NCI-H2029 (cell line): Measurements from ENCODE around the gene PDZD2.

Experiments used
- DNase-seq: peaks from one replicate; lab custom pipeline; 2025; lab: John Stamatoyannopoulos, UW

PDZD2 gene

GRCh38 chr5:31981361-31981945, 342.5 kb downstream of the PDZD2 start:
- DNase-seq, result no peak

GRCh38 chr5:31982027-31982426, 343.1 kb downstream of the PDZD2 start:
- DNase-seq, result no peak

GRCh38 chr5:31982621-31983020, 343.7 kb downstream of the PDZD2 start:
- DNase-seq, result no peak

GRCh38 chr5:31983851-31984250, 344.9 kb downstream of the PDZD2 start:
- DNase-seq, result no peak

- DNase-seq, result no peak
These were observed 345.8 kb downstream of the PDZD2 start for GRCh38 chr5:31984691-31985090.

GRCh38 chr5:31986101-31986500, 347.2 kb downstream of the PDZD2 start:
- no peak for DNase-seq

GRCh38 chr5:31987985-31988710, 349.2 kb downstream of the PDZD2 start:
- no peak for DNase-seq

GRCh38 chr5:31990081-31990650, 351.2 kb downstream of the PDZD2 start:
- DNase-seq, result no peak

- no peak for DNase-seq
These were observed 351.8 kb downstream of the PDZD2 start for GRCh38 chr5:31990701-31991110.

- DNase-seq, result no peak
These were observed 353.4 kb downstream of the PDZD2 start for GRCh38 chr5:31992377-31992776.

- DNase-seq, result no peak
These were observed 354.4 kb downstream of the PDZD2 start for GRCh38 chr5:31993165-31993961.

- DNase-seq, result no peak
These were observed 356.1 kb downstream of the PDZD2 start for GRCh38 chr5:31995006-31995405.

GRCh38 chr5:31995714-31996113, 356.8 kb downstream of the PDZD2 start:
- no peak for DNase-seq

- no peak for DNase-seq
These were observed 358.0 kb downstream of the PDZD2 start for GRCh38 chr5:31996909-31997308.

GRCh38 chr5:31999470-31999869, 360.5 kb downstream of the PDZD2 start:
- DNase-seq, result no peak

- DNase-seq, result no peak
These were observed 361.8 kb downstream of the PDZD2 start for GRCh38 chr5:32000731-32001130.

GRCh38 chr5:32001284-32001683, 362.4 kb downstream of the PDZD2 start:
- no peak for DNase-seq

GRCh38 chr5:32001707-32002106, 362.8 kb downstream of the PDZD2 start:
- no peak for DNase-seq

- no peak for DNase-seq
These were observed 363.8 kb downstream of the PDZD2 start for GRCh38 chr5:32002755-32003154.

- no peak for DNase-seq
These were observed 365.1 kb downstream of the PDZD2 start for GRCh38 chr5:32003981-32004380.

- DNase-seq, result no peak
These were observed 365.5 kb downstream of the PDZD2 start for GRCh38 chr5:32004404-32004803.

- DNase-seq, result no peak
These were observed 369.8 kb downstream of the PDZD2 start for GRCh38 chr5:32008746-32009145.

- no peak for DNase-seq
These were observed 374.7 kb downstream of the PDZD2 start for GRCh38 chr5:32013658-32014057.
